Measurements from ENCODE around the gene AGAP9.
"Not testable (repeated sequence)": the region's sequence is repeated elsewhere in the genome, so short reads cannot be mapped to it uniquely, and the experiment has no call there.

AGAP9 gene

GRCh38 chr10:47461261-47461687 is 62.2 kb downstream of the AGAP9 start:
- peak overlapping the region; percentile 40 for H3K27ac ChIP-seq (ENCODE audit: low read length, poor library complexity, severe bottlenecking)
- not testable (repeated sequence) for H3K4me1 ChIP-seq (ENCODE audit: control insufficient read depth, insufficient read depth, low read depth, low read length); H2AFZ ChIP-seq (ENCODE audit: low read depth, low read length); H3K4ac ChIP-seq (ENCODE audit: low read depth in 1 of 2, low read length in 2 of 2); H3K79me1 ChIP-seq (replicated peaks; ENCODE audit: low read length, poor library complexity, severe bottlenecking); H3K4me3 ChIP-seq (ENCODE audit: insufficient read depth in 1 of 2, low read depth in 1 of 2, low read length in 2 of 2); H2BK12ac ChIP-seq (ENCODE audit: low read length in 2 of 2); H2AK5ac ChIP-seq (ENCODE audit: low read length, severe bottlenecking); H2BK120ac ChIP-seq (ENCODE audit: low read depth, low read length); H3K23ac ChIP-seq (ENCODE audit: low read length in 2 of 2); H3K27me3 ChIP-seq (ENCODE audit: control insufficient read depth in 1 of 2, insufficient read depth in 1 of 2, low read length in 2 of 2); H4K8ac ChIP-seq (ENCODE audit: low read length); H4K91ac ChIP-seq (ENCODE audit: low read length); H2BK5ac ChIP-seq (ENCODE audit: low read depth, low read length, poor library complexity, severe bottlenecking); H3K36me3 ChIP-seq (ENCODE audit: control insufficient read depth in 1 of 2, insufficient read depth in 2 of 2, low read depth in 1 of 2, low read length in 2 of 2); H3K18ac ChIP-seq (ENCODE audit: low read depth in 1 of 2, low read length in 2 of 2); H3K9me3 ChIP-seq (ENCODE audit: control insufficient read depth, low read length); H2BK15ac ChIP-seq (ENCODE audit: low read depth, poor library complexity, severe bottlenecking); H3K14ac ChIP-seq (ENCODE audit: low read length in 2 of 2)
- H3K9ac ChIP-seq (ENCODE audit: low read length) = peak overlapping the region; percentile 41
- peak; percentile 79 for DNase-seq
- peak overlapping the region; percentile 52 for H3K4me2 ChIP-seq (ENCODE audit: low read length, poor library complexity, severe bottlenecking)
- 0% methylated on average over 9 of the region's 37 CpGs for WGBS

- no peak overlapping the region for H3K4me3 ChIP-seq (ENCODE audit: insufficient read depth in 1 of 2, low read depth in 1 of 2, low read length in 2 of 2)
- H3K9ac ChIP-seq (ENCODE audit: low read length) = no peak overlapping the region
- H3K23ac ChIP-seq (ENCODE audit: low read length in 2 of 2) = no peak overlapping the region
- H3K18ac ChIP-seq (ENCODE audit: low read depth in 1 of 2, low read length in 2 of 2) = no peak overlapping the region
- no peaks in the 10 kb centered on the region for H3K9me3 ChIP-seq (ENCODE audit: control insufficient read depth, low read length)
- H4K8ac ChIP-seq (ENCODE audit: low read length) = no peak overlapping the region
- H2BK15ac ChIP-seq (ENCODE audit: low read depth, poor library complexity, severe bottlenecking) = no peak overlapping the region
- no peak overlapping the region for H3K27ac ChIP-seq (ENCODE audit: low read length, poor library complexity, severe bottlenecking)
- H3K36me3 ChIP-seq (ENCODE audit: control insufficient read depth in 1 of 2, insufficient read depth in 2 of 2, low read depth in 1 of 2, low read length in 2 of 2) = no peaks in the 10 kb centered on the region
- DNase-seq = peak; percentile 87
- no peak overlapping the region for H2AK5ac ChIP-seq (ENCODE audit: low read length, severe bottlenecking)
- no peak overlapping the region for H3K4me2 ChIP-seq (ENCODE audit: low read length, poor library complexity, severe bottlenecking)
- no peak overlapping the region for H4K91ac ChIP-seq (ENCODE audit: low read length)
- H3K27me3 ChIP-seq (ENCODE audit: control insufficient read depth in 1 of 2, insufficient read depth in 1 of 2, low read length in 2 of 2) = peaks cover 0 to 10% of the 10 kb centered on the region in 2 experiments
- WGBS = under 1% methylated on average over 2 of the region's 4 CpGs
- no peaks in the 10 kb centered on the region for H3K79me1 ChIP-seq (replicated peaks; ENCODE audit: low read length, poor library complexity, severe bottlenecking)
- no peak overlapping the region for H2BK120ac ChIP-seq (ENCODE audit: low read depth, low read length)
- no peak overlapping the region for H3K14ac ChIP-seq (ENCODE audit: low read length in 2 of 2)
- H3K4me1 ChIP-seq (ENCODE audit: control insufficient read depth, insufficient read depth, low read depth, low read length) = peaks cover 2% of the 10 kb centered on the region
- H2BK5ac ChIP-seq (ENCODE audit: low read depth, low read length, poor library complexity, severe bottlenecking) = no peak overlapping the region
- H3K4ac ChIP-seq (ENCODE audit: low read depth in 1 of 2, low read length in 2 of 2) = no peak overlapping the region
- H2AFZ ChIP-seq (ENCODE audit: low read depth, low read length) = no peak overlapping the region
- H2BK12ac ChIP-seq (ENCODE audit: low read length in 2 of 2) = no peak overlapping the region
These were observed 64.8 kb downstream of the AGAP9 start for GRCh38 chr10:47458466-47459154.

GRCh38 chr10:47457826-47458225 is 65.6 kb downstream of the AGAP9 start:
- H3K18ac ChIP-seq (ENCODE audit: low read depth in 1 of 2, low read length in 2 of 2) = no peak overlapping the region
- H2BK5ac ChIP-seq (ENCODE audit: low read depth, low read length, poor library complexity, severe bottlenecking) = no peak overlapping the region
- H3K4me3 ChIP-seq (ENCODE audit: insufficient read depth in 1 of 2, low read depth in 1 of 2, low read length in 2 of 2) = no peak overlapping the region
- H2BK12ac ChIP-seq (ENCODE audit: low read length in 2 of 2) = no peak overlapping the region
- H2AFZ ChIP-seq (ENCODE audit: low read depth, low read length) = no peak overlapping the region
- H3K36me3 ChIP-seq (ENCODE audit: control insufficient read depth in 1 of 2, insufficient read depth in 2 of 2, low read depth in 1 of 2, low read length in 2 of 2) = no peaks in the 10 kb centered on the region
- H3K4me2 ChIP-seq (ENCODE audit: low read length, poor library complexity, severe bottlenecking) = no peak overlapping the region
- H3K27ac ChIP-seq (ENCODE audit: low read length, poor library complexity, severe bottlenecking) = no peak overlapping the region
- no peaks in the 10 kb centered on the region for H3K79me1 ChIP-seq (replicated peaks; ENCODE audit: low read length, poor library complexity, severe bottlenecking)
- H3K23ac ChIP-seq (ENCODE audit: low read length in 2 of 2) = no peak overlapping the region
- H3K4me1 ChIP-seq (ENCODE audit: control insufficient read depth, insufficient read depth, low read depth, low read length) = peaks cover 2% of the 10 kb centered on the region
- H3K9me3 ChIP-seq (ENCODE audit: control insufficient read depth, low read length) = no peaks in the 10 kb centered on the region
- no peak overlapping the region for H2AK5ac ChIP-seq (ENCODE audit: low read length, severe bottlenecking)
- H2BK120ac ChIP-seq (ENCODE audit: low read depth, low read length) = no peak overlapping the region
- 100% methylated on average over 1 of the region's 1 CpG for WGBS
- DNase-seq = no peak
- no peak overlapping the region for H3K9ac ChIP-seq (ENCODE audit: low read length)
- no peak overlapping the region for H3K14ac ChIP-seq (ENCODE audit: low read length in 2 of 2)
- H2BK15ac ChIP-seq (ENCODE audit: low read depth, poor library complexity, severe bottlenecking) = no peak overlapping the region
- H4K8ac ChIP-seq (ENCODE audit: low read length) = no peak overlapping the region
- peaks cover 0 to 17% of the 10 kb centered on the region in 2 experiments for H3K27me3 ChIP-seq (ENCODE audit: control insufficient read depth in 1 of 2, insufficient read depth in 1 of 2, low read length in 2 of 2)
- no peak overlapping the region for H3K4ac ChIP-seq (ENCODE audit: low read depth in 1 of 2, low read length in 2 of 2)
- H4K91ac ChIP-seq (ENCODE audit: low read length) = no peak overlapping the region

GRCh38 chr10:47457528-47457820 is 66.0 kb downstream of the AGAP9 start:
- H3K18ac ChIP-seq (ENCODE audit: low read depth in 1 of 2, low read length in 2 of 2) = no peak overlapping the region
- H3K9me3 ChIP-seq (ENCODE audit: control insufficient read depth, low read length) = no peaks in the 10 kb centered on the region
- H3K4me3 ChIP-seq (ENCODE audit: insufficient read depth in 1 of 2, low read depth in 1 of 2, low read length in 2 of 2) = no peak overlapping the region
- no peaks in the 10 kb centered on the region for H3K79me1 ChIP-seq (replicated peaks; ENCODE audit: low read length, poor library complexity, severe bottlenecking)
- H2BK12ac ChIP-seq (ENCODE audit: low read length in 2 of 2) = no peak overlapping the region
- no peak overlapping the region for H3K4ac ChIP-seq (ENCODE audit: low read depth in 1 of 2, low read length in 2 of 2)
- no peak overlapping the region for H2BK5ac ChIP-seq (ENCODE audit: low read depth, low read length, poor library complexity, severe bottlenecking)
- H4K91ac ChIP-seq (ENCODE audit: low read length) = no peak overlapping the region
- no peak for DNase-seq
- H2BK15ac ChIP-seq (ENCODE audit: low read depth, poor library complexity, severe bottlenecking) = no peak overlapping the region
- H3K4me2 ChIP-seq (ENCODE audit: low read length, poor library complexity, severe bottlenecking) = no peak overlapping the region
- no peak overlapping the region for H3K14ac ChIP-seq (ENCODE audit: low read length in 2 of 2)
- no peak overlapping the region for H2BK120ac ChIP-seq (ENCODE audit: low read depth, low read length)
- H2AFZ ChIP-seq (ENCODE audit: low read depth, low read length) = no peak overlapping the region
- H3K27me3 ChIP-seq (ENCODE audit: control insufficient read depth in 1 of 2, insufficient read depth in 1 of 2, low read length in 2 of 2) = peaks cover 0 to 20% of the 10 kb centered on the region in 2 experiments
- H3K36me3 ChIP-seq (ENCODE audit: control insufficient read depth in 1 of 2, insufficient read depth in 2 of 2, low read depth in 1 of 2, low read length in 2 of 2) = no peaks in the 10 kb centered on the region
- peaks cover 2% of the 10 kb centered on the region for H3K4me1 ChIP-seq (ENCODE audit: control insufficient read depth, insufficient read depth, low read depth, low read length)
- WGBS = 78% methylated on average over 1 of the region's 1 CpG
- H4K8ac ChIP-seq (ENCODE audit: low read length) = no peak overlapping the region
- H2AK5ac ChIP-seq (ENCODE audit: low read length, severe bottlenecking) = no peak overlapping the region
- no peak overlapping the region for H3K23ac ChIP-seq (ENCODE audit: low read length in 2 of 2)
- H3K9ac ChIP-seq (ENCODE audit: low read length) = no peak overlapping the region
- H3K27ac ChIP-seq (ENCODE audit: low read length, poor library complexity, severe bottlenecking) = no peak overlapping the region
